ENCODE results near the gene HPCAL1.

HPCAL1 gene

DNA sequence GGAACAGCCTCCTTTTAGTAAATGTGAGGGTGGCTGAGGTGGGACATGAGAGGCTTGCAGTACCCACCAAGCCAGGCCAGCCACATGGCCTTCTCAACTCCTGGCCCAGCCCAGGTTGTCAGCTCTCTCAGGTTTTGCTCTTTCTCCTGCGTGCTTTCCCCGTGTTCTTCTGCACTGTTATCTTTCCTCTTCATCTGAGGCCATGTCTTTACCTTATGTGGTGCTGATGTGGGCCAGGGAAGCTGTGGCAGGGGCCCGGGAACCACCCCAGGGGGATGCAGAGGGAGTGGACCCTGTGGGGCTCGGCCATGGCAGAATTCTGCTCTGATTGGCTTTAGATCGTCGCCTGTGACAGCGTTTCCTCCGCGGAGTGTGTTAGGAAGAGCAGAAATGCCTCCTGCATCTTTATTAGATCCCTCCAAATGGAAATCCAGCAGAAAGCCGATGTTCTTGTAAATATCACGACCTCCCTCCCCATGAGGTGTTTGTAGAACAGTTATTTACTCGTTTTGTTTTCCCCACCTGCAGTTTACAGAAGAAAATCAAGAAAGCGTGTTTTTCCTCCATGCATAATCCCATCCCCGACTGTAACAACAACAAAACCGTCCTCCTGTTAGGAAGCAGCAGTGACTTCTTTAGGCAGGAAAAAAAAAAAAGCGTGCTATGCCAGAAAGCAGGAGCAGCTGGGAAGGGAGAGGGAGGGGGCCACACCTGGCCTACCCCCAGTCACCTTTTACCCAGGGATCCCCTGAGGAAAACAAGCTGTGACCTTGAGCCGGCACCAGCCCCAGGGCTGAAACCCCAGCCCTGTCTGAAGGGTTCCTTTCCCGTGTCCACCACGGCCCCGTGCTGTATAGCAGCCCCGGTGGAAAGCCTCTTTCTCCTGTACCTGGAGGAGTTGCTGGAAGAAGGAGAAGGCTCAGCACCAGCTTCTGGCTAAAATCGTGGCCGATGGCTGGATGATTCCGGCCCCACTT lies 54.8 kb downstream of the HPCAL1 start:
- DNase-seq, result no peak

GRCh38 chr2:10359246-10359645 lies 56.5 kb downstream of the HPCAL1 start:
- DNase-seq, result no peak

- no peak for DNase-seq
Measured at GRCh38 chr2:10359731-10360329, 57.1 kb downstream of the HPCAL1 start.

- no peak for DNase-seq
Measured at GRCh38 chr2:10360460-10360849, 57.8 kb downstream of the HPCAL1 start.

DNA sequence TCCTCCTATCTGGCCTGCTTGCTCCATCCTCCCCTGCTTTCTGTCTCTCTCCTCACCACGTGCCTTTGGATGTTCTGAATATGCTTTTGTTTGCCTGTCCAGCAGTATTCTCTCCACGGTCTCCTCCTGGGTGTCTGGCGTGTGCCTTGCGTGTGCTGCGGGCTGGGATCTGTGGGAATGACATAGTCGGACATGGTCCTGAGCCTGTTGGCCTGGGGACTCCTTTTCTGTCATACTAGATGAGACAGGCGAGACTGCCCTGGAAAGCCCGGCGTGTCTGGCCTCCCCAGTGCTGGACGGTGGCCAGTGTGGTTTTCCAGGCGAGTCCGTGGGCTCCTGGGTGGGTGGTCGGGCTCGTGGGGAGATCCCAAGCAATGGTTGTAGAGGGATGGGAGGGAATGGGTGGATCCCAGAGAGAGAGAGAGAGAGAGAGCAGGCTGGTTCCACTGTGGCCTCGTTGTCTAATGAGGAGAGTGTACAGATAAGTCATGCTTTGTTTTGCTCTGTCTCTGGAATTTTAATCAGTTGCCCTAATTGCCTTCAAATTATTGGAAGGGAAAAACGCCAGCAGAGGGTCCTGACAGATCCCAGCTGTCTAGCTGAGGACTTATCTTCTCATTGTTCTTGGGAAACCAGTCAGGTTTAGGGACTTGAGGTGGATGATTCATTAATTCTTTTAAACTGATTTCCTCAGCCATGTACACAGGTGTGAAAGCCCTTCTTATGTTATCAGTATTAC lies 58.3 kb downstream of the HPCAL1 start:
- no peak for DNase-seq

GRCh38 chr2:10362096-10362897 lies 59.6 kb downstream of the HPCAL1 start:
- no peak for DNase-seq

DNA sequence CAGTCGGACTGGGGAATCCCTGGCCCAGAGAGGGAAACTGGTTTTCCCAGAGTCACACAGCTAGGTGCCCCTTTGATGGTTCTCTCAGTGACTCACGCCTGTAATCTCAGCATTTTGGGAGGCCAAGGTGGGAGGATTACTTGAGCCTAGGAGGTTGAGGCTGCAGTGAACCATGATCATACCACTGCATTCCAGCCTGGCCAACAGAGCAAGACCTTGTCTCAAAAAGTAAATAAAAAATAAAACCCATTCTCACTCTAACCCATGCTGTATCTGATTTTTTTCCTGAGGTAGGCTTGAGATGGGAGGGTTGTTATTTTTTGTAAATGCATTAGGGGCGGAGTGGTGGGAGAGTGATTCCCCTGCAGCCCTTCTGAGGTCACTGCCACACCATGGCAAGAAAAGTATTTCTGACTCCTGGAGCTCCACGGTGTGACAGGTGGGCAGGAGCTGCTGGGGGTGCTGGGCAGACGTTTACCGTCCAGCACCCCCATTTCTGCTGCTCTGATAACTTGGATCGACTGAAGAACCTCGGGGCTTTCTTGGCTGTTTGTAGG lies 60.3 kb downstream of the HPCAL1 start:
- DNase-seq, result no peak

DNA sequence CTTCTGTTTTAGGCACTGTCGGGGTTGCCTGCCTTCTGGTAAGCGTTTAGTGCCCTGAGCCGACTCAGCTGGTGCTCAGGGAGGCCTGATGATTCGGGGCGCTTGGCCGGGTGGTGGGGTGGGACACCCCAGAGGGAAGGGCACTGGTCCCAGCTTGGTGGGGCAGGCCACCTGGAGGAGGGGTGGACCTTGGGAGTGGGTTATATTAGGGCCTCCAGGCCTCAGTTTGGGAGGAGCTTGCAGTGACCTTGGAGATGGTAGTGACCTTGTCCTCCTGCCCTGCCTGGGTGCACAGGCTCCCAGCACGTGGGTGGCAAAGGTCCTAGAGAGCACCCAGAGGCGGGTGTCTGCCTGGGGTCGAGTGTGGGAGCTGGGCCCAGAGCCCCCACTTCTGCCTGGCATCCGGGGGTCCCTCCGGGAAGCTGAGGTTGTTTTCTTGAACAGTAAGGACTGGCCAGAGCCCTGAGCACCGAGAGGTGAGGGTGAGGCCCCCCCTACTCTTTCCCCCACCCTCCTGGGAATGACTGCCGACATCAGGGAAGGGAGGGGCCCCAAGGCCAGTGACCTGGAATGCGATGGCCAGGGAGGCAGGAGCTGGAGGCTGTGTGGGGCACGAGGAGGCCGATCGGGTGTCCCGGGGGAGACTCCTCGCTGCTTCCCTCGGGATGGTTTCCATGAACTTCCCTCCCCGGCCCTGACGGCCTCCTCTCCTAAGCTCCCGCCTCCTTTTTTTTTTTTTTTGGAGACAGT lies 61.3 kb downstream of the HPCAL1 start:
- DNase-seq, result no peak

GRCh38 chr2:10365412-10365811 lies 62.7 kb downstream of the HPCAL1 start:
- no peak for DNase-seq

DNA sequence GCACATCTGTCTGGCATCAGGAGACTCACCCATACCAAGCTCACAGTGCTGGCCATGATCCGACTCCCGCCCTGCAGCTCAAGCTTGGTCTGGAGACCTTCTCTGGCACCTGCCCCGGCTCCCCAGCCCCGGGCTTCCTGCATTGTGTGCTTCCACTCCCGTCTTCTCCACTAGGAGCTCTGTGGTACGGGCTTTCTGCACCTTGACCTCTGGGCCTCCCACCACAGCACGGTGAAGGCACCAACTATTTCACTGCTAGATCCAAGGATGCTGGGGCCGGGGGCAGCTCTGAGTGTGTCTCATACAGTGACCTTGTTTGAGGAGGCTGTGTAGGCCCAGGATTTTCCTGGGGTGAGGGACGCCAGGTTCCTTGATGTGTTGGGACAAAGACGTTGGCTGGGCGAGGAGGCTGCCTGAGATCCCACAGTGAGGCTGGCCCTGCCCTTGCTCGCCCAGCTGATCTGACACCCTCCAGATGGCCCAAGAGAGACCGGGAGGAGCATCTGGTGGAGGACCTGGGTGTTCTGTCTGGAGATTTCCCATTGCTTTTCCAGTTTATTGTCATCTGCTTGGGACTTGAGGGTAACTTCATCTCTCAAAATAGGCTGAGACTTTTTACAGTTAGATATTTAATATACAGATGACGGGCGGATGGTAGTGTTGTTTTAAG lies 64.0 kb downstream of the HPCAL1 start:
- no peak for DNase-seq

- no peak for DNase-seq
Measured at GRCh38 chr2:10367472-10368439, 65.1 kb downstream of the HPCAL1 start.

DNA sequence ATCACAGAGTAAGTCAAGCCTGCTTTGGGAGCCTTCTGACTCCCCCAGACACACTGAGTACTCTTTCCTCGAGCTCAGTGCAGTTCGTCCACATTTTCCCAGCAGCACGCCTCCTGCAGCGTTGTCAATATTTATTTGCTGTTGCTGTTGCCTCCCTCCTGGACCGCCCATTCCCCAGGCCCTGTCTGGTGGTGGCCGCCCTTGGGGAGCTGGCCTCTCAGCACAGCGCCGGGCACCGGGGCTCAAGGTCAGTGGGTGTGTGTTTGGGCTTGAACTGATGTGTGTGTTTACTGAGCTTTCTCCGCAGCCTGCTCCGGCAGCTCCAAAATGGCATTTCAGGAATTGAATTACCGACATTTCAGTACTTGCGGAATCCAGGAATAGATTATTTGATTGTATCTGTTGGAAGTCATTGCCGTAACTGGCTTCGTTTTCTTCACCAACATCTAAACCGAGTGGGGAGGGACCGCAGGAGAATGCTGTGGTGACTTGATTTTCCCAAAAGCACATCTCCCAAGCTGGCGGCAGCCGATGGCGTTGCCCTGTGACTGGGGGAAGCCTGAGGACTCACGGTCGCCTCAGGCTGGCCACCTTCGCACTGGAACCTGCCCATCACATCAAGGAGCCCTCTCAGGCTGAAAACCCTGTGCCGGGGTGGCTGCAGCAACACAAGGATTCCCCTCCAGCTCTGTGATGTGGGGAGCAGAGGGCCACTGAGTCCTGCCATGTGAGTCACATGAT lies 66.0 kb downstream of the HPCAL1 start:
- no peak for DNase-seq

DNA sequence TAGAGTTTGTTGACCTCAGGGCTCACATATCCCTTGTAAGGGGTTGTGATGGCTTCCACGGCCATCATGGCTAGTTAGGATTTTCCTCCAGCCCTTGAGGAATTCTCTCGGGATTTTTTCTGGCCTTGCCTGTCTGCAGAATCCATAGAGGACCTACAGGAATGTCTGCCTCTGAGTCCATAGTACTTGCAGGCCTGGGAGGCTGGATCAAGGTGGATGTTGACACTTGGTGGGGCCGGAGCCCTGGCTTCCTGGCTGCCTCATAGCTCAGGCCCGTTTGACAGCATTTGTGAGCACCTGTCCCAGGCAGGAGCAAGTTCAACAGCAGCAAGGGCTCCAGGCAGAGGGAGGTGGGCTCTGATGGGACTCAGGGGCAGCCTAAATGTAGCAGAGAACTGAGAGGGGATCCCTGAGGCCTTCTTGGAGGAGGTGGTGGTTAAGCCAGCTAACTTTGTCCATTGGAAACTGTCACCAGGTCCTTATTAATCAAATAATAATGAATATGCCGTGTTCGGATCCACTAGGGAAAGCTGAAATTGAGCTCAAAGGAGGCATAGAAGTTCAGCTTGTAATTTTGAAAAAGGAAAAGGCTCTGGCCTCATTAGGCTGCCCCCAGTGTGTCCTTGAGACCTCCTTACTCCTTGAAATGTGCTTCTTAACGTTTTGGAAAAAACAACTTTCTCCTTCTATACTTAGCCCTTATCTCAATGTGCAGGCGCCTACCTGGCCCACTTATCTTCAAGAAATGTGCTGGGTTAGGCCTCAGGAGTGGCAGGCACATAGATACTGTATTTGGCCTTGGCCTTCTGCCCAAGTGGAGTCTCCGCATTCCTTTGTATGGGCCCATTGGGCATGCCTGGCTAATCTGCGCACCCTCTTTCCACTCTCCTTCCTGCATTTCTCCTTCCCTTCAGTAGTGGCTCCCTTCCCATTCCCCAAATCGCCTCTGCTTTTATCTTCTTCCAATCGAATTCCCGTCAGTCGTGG lies 66.9 kb downstream of the HPCAL1 start:
- DNase-seq, result no peak

DNA sequence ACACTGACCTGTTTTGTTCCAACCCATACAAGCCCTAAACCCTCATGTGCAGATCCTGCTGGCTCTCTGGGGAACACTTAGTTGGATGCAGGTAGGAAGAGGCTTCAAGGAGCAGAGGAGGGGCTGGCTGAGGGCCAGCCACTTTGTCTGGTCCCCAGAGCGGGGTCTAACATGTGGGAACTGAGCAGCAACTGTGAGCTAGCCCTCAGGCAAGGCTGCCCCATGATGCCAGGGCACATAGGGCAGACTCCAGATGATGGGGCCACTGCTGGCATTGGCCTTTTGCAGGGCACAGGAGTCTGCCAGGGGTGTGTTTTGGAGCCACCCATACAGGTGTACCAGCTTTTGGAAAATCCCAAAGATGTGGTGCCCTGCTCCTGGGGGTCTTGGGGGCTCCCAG lies 67.7 kb downstream of the HPCAL1 start:
- DNase-seq, result no peak

DNA sequence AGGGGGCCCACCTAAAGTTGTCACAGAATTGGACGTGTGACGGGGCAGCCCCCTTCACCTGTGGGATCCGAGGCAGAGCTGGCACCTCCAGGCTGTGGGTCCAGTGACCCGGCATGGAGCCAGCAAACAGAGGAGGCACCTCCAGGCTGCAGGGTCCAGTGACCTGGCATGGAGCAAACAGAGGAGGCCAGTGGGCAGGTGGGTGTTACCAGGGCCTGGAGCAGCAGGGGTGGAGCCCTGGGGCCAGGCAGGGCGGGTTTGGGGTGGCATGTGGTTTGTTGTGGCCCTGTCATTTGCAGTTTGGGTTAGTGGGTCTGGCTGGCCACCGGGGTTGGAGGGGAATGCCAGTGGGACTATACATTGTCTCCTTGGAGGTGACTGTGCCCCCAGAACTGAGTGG lies 68.2 kb downstream of the HPCAL1 start:
- no peak for DNase-seq

DNA sequence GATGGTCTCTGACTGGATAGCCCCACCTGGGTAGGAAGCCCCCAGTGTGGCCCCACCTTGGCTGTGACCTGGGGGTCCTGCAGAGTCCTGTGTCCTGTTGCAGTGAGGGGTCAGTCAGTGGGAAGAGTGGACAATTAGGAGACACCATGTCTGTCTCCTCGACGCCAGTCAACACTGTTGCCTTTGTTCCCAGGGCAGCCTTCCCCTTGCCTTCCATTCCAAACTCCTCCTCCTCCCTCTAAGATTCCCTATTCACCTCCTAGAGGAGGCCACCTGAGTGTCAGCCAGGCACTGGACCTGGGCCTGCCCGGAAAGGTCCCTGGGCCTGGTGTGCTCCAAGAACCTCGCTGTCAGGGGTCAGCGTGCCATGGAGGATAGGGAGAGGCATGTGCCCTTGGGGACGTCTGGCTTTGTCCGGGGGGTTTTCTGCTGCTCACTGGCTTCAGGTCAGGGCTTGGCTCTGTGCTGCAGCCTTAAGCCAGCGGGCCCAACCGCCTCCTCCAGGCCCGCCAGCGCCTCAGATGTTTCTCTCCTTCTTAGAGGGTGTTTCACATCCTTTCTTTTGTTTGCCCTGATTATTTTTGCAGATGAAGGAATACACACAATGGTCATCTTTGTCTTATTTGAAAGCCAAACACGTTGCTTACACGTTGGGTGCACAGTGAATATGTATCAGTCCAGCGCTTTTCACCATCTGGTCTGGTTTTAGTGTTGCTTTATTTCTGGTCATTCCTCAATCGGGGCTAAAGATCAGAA lies 68.9 kb downstream of the HPCAL1 start:
- no peak for DNase-seq

Measured in activated effector memory CD4-positive, alpha-beta T cell treated with anti-CD3 and anti-CD28 coated beads, Interleukin-2, amount 50 U/mL, for 16 hours (primary cell).